C4-2B (cell line): ENCODE results near the gene OGG1.

Experiments
- ZFX ChIP-seq: fragments of 450-650 bp; IDR thresholded peaks from 2 replicates; pipeline ENCODE4 v1.6.1; 2017
- TF ChIP-seq, protein P1 (sequence below): fragments of 450-650 bp; conservative IDR thresholded peaks from 2 replicates; pipeline ENCODE4 v1.5.1; 2017; ENCODE audit warnings: mild to moderate bottlenecking

GRCh38 chr3:9721700-9722060, 28.1 kb upstream of the OGG1 start:
- TF ChIP-seq, protein P1, sequence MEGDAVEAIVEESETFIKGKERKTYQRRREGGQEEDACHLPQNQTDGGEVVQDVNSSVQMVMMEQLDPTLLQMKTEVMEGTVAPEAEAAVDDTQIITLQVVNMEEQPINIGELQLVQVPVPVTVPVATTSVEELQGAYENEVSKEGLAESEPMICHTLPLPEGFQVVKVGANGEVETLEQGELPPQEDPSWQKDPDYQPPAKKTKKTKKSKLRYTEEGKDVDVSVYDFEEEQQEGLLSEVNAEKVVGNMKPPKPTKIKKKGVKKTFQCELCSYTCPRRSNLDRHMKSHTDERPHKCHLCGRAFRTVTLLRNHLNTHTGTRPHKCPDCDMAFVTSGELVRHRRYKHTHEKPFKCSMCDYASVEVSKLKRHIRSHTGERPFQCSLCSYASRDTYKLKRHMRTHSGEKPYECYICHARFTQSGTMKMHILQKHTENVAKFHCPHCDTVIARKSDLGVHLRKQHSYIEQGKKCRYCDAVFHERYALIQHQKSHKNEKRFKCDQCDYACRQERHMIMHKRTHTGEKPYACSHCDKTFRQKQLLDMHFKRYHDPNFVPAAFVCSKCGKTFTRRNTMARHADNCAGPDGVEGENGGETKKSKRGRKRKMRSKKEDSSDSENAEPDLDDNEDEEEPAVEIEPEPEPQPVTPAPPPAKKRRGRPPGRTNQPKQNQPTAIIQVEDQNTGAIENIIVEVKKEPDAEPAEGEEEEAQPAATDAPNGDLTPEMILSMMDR = no peak
- no peak for TF ChIP-seq ZFX
